Measurements from ENCODE around the gene ADGRF4.

ADGRF4 gene

DNA sequence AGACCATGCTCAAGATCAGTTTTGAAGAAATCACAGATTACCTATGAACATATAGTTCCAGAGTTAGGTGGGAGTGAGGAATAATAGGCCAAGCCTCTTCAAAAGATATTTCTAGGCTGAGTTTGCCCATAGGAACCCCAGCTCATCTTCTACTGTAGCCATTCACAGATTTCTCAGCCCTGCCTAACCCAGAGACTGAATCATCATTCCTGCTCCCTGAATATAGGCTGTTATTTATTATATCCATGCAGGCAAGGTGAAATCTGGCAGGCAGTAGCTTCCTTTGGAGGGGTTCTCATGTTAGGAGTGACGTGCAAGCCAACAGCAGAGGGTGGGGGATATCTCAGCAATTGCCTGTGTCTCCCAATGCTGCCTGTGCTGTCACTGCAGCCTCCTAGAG lies 25.6 kb upstream of the ADGRF4 start:
- TF ChIP-seq, protein P1, sequence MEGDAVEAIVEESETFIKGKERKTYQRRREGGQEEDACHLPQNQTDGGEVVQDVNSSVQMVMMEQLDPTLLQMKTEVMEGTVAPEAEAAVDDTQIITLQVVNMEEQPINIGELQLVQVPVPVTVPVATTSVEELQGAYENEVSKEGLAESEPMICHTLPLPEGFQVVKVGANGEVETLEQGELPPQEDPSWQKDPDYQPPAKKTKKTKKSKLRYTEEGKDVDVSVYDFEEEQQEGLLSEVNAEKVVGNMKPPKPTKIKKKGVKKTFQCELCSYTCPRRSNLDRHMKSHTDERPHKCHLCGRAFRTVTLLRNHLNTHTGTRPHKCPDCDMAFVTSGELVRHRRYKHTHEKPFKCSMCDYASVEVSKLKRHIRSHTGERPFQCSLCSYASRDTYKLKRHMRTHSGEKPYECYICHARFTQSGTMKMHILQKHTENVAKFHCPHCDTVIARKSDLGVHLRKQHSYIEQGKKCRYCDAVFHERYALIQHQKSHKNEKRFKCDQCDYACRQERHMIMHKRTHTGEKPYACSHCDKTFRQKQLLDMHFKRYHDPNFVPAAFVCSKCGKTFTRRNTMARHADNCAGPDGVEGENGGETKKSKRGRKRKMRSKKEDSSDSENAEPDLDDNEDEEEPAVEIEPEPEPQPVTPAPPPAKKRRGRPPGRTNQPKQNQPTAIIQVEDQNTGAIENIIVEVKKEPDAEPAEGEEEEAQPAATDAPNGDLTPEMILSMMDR (IDR thresholded peaks at IDR 0.05; ENCODE audit: low read depth, low read length, poor library complexity, severe bottlenecking) = no peak
- no peak for TF ChIP-seq EZH2phosphoT487 (IDR thresholded peaks at IDR 0.05; ENCODE audit: borderline replicate concordance, low read length)
- H3K36me3 ChIP-seq (ENCODE audit: control insufficient read depth, low read length) = no peaks in the 10 kb centered on the region

DNA sequence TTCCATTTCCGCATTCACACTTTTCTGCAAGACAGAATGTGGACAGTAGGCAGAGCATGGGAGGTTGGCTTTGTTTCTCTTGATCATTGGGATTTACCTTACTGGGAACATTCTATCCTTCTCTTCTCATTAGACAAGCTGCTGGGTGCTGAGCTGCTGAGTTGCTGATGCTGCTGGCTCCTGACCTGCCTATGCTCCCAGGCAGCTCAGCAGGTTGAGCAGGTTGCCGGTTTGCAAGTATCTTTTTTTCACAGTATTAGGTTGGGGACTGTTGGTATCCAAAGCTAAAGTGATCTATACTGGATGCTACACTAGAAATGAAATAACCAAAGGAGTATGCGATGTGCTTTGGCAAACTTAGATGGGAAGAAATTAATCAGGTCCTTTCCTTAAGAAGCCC lies 23.7 kb upstream of the ADGRF4 start:
- no peak overlapping the region for H3K27ac ChIP-seq (ENCODE audit: low read depth, low read length)
- no peaks in the 10 kb centered on the region for H3K9me3 ChIP-seq (ENCODE audit: control insufficient read depth, insufficient read depth, low read length)
- peaks cover 5% of the 10 kb centered on the region; the same call in 1 of the 2 replicates for H3K27me3 ChIP-seq (ENCODE audit: control insufficient read depth, low read length)
- TF ChIP-seq, protein P1 (IDR thresholded peaks at IDR 0.05; ENCODE audit: low read depth, low read length, poor library complexity, severe bottlenecking) = no peak
- TF ChIP-seq EZH2phosphoT487 (IDR thresholded peaks at IDR 0.05; ENCODE audit: borderline replicate concordance, low read length) = no peak
- no peaks in the 10 kb centered on the region for H3K36me3 ChIP-seq (ENCODE audit: control insufficient read depth, low read length)
- no peaks in the 10 kb centered on the region for H3K79me2 ChIP-seq (ENCODE audit: control insufficient read depth, low read length)
- no peak overlapping the region for H3K4me2 ChIP-seq (ENCODE audit: low read length)
- H3F3A ChIP-seq (ENCODE audit: control insufficient read depth, insufficient read depth) = no peaks in the 10 kb centered on the region
- H3K4me1 ChIP-seq (ENCODE audit: control insufficient read depth, low read length) = no peaks in the 10 kb centered on the region
- no peaks in the 10 kb centered on the region for H3K9me2 ChIP-seq (replicated peaks; ENCODE audit: control insufficient read depth, low read length)
- H4K20me1 ChIP-seq (ENCODE audit: control insufficient read depth, insufficient read depth, low read depth, low read length) = no peaks in the 10 kb centered on the region
- no peak overlapping the region for H3K4me3 ChIP-seq (ENCODE audit: low read length)

More for the DNA sequence above, 25.6 kb upstream of the ADGRF4 start:
- Histone ChIP-seq H4K20me1 (ENCODE audit: control insufficient read depth, insufficient read depth, low read depth, low read length) (no peaks in the 10 kb centered on the region), H3K9me3 (ENCODE audit: control insufficient read depth, insufficient read depth, low read length) (no peaks in the 10 kb centered on the region), H3K4me1 (ENCODE audit: control insufficient read depth, low read length) (no peaks in the 10 kb centered on the region), H3K27me3 (ENCODE audit: control insufficient read depth, low read length) (peaks cover 9% of the 10 kb centered on the region; the same call in 1 of the 2 replicates), H3K4me3 (ENCODE audit: low read length) (no peak overlapping the region), H3F3A (ENCODE audit: control insufficient read depth, insufficient read depth) (no peaks in the 10 kb centered on the region), H3K27ac (ENCODE audit: low read depth, low read length) (no peak overlapping the region), H3K4me2 (ENCODE audit: low read length) (no peak overlapping the region), H3K79me2 (ENCODE audit: control insufficient read depth, low read length) (no peaks in the 10 kb centered on the region), H3K9me2 (replicated peaks; ENCODE audit: control insufficient read depth, low read length) (no peaks in the 10 kb centered on the region)

DNA sequence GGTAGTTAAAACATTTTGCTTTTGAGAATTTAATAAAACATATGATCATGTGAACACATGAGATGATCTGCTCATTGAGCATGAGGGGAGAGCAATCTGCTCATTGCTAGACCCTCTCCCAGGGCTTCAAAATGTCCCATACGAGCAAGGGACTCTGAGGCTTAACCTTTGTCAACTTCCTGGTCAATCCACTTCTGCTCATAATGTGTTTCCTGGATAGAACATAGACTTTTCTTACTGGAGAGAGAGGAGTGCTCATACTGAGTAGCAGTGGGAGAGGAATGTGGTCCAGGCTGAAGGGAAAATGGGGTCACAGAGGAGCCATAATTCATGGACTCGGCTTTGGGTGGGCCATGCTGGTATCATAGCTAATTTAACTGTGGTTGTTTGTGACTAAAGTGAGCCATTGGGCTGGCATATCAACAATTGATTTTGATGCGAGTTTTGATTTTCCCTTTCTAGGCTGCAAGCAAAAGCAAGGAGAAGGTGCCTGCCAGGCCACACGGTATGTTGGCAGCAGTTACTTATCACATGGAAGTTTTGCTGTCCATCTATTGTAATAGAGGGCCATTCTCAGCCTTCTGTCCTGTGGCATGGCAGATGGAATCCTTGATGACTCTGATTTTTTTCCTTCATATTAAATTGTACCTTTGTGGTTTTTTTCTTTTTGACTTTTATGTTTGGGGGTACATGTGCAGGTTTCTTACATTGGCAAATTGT lies 20.8 kb upstream of the ADGRF4 start:
- Histone ChIP-seq H3F3A (ENCODE audit: control insufficient read depth, insufficient read depth) (no peaks in the 10 kb centered on the region), H4K20me1 (ENCODE audit: control insufficient read depth, insufficient read depth, low read depth, low read length) (no peaks in the 10 kb centered on the region), H3K36me3 (ENCODE audit: control insufficient read depth, low read length) (no peaks in the 10 kb centered on the region), H3K79me2 (ENCODE audit: control insufficient read depth, low read length) (no peaks in the 10 kb centered on the region), H3K9me2 (replicated peaks; ENCODE audit: control insufficient read depth, low read length) (no peaks in the 10 kb centered on the region), H3K4me3 (ENCODE audit: low read length) (no peak overlapping the region), H3K4me1 (ENCODE audit: control insufficient read depth, low read length) (no peaks in the 10 kb centered on the region), H3K27me3 (ENCODE audit: control insufficient read depth, low read length) (no peaks in the 10 kb centered on the region), H3K9me3 (ENCODE audit: control insufficient read depth, insufficient read depth, low read length) (no peaks in the 10 kb centered on the region), H3K4me2 (ENCODE audit: low read length) (no peak overlapping the region), H3K27ac (ENCODE audit: low read depth, low read length) (no peak overlapping the region)
- TF ChIP-seq EZH2phosphoT487 (IDR thresholded peaks at IDR 0.05; ENCODE audit: borderline replicate concordance, low read length) = no peak
- TF ChIP-seq, protein P1 (IDR thresholded peaks at IDR 0.05; ENCODE audit: low read depth, low read length, poor library complexity, severe bottlenecking) = no peak
